Ishikawa (cell line): ENCODE results near the gene MIF.

Source experiments
- CEBPB ChIP-seq: IDR thresholded peaks from 2 replicates; pipeline ENCODE4 v1.6.1; 2012
- CREB1 ChIP-seq: IDR thresholded peaks from 2 replicates; pipeline ENCODE4 v1.6.1; 2012; ENCODE audit warnings: low read depth
- EGR1 ChIP-seq: IDR thresholded peaks from 2 replicates; pipeline ENCODE4 v1.6.1; 2012
- EP300 ChIP-seq: IDR thresholded peaks from 2 replicates; pipeline ENCODE4 v1.6.1; 2012; ENCODE audit warnings: borderline replicate concordance
- NFIC ChIP-seq: IDR thresholded peaks from 2 replicates; pipeline ENCODE4 v1.6.1; 2012
- RAD21 ChIP-seq: IDR thresholded peaks from 2 replicates; pipeline ENCODE4 v1.6.1; 2012; ENCODE audit warnings: low read depth
- TAF1 ChIP-seq: IDR thresholded peaks from 2 replicates; pipeline ENCODE4 v1.6.1; 2012; ENCODE audit warnings: low read depth, mild to moderate bottlenecking
- TCF12 ChIP-seq: IDR thresholded peaks from 2 replicates; pipeline ENCODE4 v1.6.1; 2012; ENCODE audit warnings: low read depth
- YY1 ChIP-seq: IDR thresholded peaks from 2 replicates; pipeline ENCODE4 v1.6.1; 2012; ENCODE audit warnings: low read depth
- ZBTB7A ChIP-seq: IDR thresholded peaks from 2 replicates; pipeline ENCODE4 v1.6.1; 2012; ENCODE audit warnings: low read depth
- TF ChIP-seq, protein P1 (sequence below): IDR thresholded peaks from 2 replicates; pipeline ENCODE4 v1.6.1; 2012
- TF ChIP-seq, protein P2 (sequence below): IDR thresholded peaks from 2 replicates; pipeline ENCODE4 v1.6.1; 2012; ENCODE audit warnings: low read depth, mild to moderate bottlenecking

DNA sequence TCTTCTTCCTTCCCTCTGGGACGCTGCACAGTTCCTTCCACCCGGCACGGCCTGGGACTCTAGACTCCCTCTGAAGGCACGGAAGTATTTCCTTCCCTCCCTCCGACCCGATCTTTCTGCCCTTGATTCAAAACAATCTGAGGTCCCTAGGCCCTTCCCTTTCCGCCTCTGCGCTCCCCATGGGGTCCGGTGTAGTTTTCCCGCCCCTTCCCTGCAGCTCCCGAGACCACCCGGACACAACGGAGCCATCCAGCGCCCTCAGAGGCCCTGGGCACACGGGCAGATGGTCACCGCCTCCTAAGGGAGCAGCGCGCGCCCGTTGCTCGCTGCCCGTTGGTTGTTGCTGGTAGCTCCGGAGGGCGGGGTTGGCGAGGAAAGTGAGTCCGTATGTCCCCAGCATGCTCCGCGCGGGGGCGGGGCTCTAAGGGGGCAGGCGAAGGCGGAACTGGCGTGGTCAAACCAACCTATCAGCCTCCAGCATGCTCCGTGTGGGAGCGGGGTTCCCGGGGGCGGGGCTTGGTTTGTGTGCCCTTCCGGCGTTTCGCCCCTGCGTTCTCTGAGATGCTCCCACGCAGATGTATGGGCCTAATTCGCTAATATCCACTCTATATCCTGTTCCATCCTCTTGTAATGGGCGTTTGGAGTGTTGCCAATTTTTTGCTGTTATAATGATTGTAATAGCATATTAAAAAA, 19.6 kb downstream of the MIF start:
- TF ChIP-seq YY1: peak; percentile 35; the same call in 1 of the 2 replicates
- peak; percentile 57; the same call in 1 of the 2 replicates for TF ChIP-seq TCF12
- no peak for TF ChIP-seq CREB1
- TF ChIP-seq RAD21: no peak
- TF ChIP-seq, protein P1, sequence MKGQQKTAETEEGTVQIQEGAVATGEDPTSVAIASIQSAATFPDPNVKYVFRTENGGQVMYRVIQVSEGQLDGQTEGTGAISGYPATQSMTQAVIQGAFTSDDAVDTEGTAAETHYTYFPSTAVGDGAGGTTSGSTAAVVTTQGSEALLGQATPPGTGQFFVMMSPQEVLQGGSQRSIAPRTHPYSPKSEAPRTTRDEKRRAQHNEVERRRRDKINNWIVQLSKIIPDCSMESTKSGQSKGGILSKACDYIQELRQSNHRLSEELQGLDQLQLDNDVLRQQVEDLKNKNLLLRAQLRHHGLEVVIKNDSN: peak; percentile 49; the same call in 1 of the 2 replicates
- peak; percentile 91 for TF ChIP-seq TAF1
- no peak for TF ChIP-seq NFIC
- peak; percentile 38 for TF ChIP-seq EP300
- peak; percentile 45; the same call in 1 of the 2 replicates for TF ChIP-seq ZBTB7A
- TF ChIP-seq, protein P2, sequence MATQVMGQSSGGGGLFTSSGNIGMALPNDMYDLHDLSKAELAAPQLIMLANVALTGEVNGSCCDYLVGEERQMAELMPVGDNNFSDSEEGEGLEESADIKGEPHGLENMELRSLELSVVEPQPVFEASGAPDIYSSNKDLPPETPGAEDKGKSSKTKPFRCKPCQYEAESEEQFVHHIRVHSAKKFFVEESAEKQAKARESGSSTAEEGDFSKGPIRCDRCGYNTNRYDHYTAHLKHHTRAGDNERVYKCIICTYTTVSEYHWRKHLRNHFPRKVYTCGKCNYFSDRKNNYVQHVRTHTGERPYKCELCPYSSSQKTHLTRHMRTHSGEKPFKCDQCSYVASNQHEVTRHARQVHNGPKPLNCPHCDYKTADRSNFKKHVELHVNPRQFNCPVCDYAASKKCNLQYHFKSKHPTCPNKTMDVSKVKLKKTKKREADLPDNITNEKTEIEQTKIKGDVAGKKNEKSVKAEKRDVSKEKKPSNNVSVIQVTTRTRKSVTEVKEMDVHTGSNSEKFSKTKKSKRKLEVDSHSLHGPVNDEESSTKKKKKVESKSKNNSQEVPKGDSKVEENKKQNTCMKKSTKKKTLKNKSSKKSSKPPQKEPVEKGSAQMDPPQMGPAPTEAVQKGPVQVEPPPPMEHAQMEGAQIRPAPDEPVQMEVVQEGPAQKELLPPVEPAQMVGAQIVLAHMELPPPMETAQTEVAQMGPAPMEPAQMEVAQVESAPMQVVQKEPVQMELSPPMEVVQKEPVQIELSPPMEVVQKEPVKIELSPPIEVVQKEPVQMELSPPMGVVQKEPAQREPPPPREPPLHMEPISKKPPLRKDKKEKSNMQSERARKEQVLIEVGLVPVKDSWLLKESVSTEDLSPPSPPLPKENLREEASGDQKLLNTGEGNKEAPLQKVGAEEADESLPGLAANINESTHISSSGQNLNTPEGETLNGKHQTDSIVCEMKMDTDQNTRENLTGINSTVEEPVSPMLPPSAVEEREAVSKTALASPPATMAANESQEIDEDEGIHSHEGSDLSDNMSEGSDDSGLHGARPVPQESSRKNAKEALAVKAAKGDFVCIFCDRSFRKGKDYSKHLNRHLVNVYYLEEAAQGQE: no peak
- TF ChIP-seq CEBPB: no peak
- peak; percentile 59 for TF ChIP-seq EGR1
